Keratinocyte (primary cell): ENCODE measurements around the gene LY6G6F. TPM values are rescaled to one million over a fixed set of nuclear protein-coding genes. Genes with fewer than 3 reads are reported as not detected.

Experiments
- DNase-seq: peaks from one replicate; pipeline ENCODE4 v3.0.0-alpha.2; 2011; ENCODE audit warnings: low read depth, missing footprints, low spot score
- FAIRE-seq: peaks from 2 replicates; lab custom pipeline; 2011; peaks lifted over from hg19 to GRCh38; lab: Jason Lieb, UNC
- H2AFZ ChIP-seq: 2 replicates; pipeline ENCODE4 v1.6.0; 2012; ENCODE audit warnings: low read length, control low read depth, inconsistent platforms; ENCODE audit not compliant: control insufficient read depth
- H3K27ac ChIP-seq: 2 replicates; pipeline ENCODE4 v1.5.1; 2011; ENCODE audit warnings: low read length; ENCODE audit not compliant: control insufficient read depth, insufficient read depth
- H3K27me3 ChIP-seq: 3 replicates; pipeline ENCODE4 v1.6.0; 2011; ENCODE audit warnings: low read length; ENCODE audit not compliant: control insufficient read depth, insufficient read depth; ENCODE audit errors: extremely low read depth
- H3K36me3 ChIP-seq, 2 experiments: 2 replicates in 1 of 2; 3 replicates in 1 of 2; pipeline ENCODE4 v1.5.1; 2011; ENCODE audit warnings: low read length in 2 of 2, mild to moderate bottlenecking in 1 of 2; ENCODE audit not compliant: control insufficient read depth in 2 of 2, insufficient read depth in 2 of 2; ENCODE audit errors: extremely low read depth in 1 of 2
- H3K4me1 ChIP-seq: 3 replicates; pipeline ENCODE4 v1.5.1; 2011; ENCODE audit warnings: low read length; ENCODE audit not compliant: control insufficient read depth, insufficient read depth; ENCODE audit errors: extremely low read depth
- H3K4me2 ChIP-seq: 3 replicates; pipeline ENCODE4 v1.6.0; 2011; ENCODE audit warnings: low read depth, low read length; ENCODE audit not compliant: control insufficient read depth, insufficient read depth; ENCODE audit errors: extremely low read depth
- H3K4me3 ChIP-seq, 3 experiments: fragments of 200-600 bp in 1 of 3; sonication (generic) in 1 of 3; 2 replicates in 2 of 3; 3 replicates in 1 of 3; pipeline ENCODE4 v1.5.1; 2011 to 2016; ENCODE audit warnings: low read length in 3 of 3, mild to moderate bottlenecking in 3 of 3, control low read depth in 2 of 3, inconsistent platforms in 1 of 3, low read depth in 1 of 3, mixed read lengths in 1 of 3, mixed run types in 1 of 3, moderate library complexity in 1 of 3; ENCODE audit not compliant: control insufficient read depth in 2 of 3, insufficient read depth in 2 of 3; ENCODE audit errors: extremely low read depth in 1 of 3
- H3K79me2 ChIP-seq: 2 replicates; pipeline ENCODE4 v1.6.0; 2012; ENCODE audit warnings: low read length; ENCODE audit not compliant: control insufficient read depth, insufficient read depth
- H3K9ac ChIP-seq: 3 replicates; pipeline ENCODE4 v1.6.0; 2011; ENCODE audit warnings: low read length; ENCODE audit not compliant: control insufficient read depth, insufficient read depth; ENCODE audit errors: extremely low read depth
- H3K9me1 ChIP-seq: 3 replicates; pipeline ENCODE4 v1.6.0; 2011; ENCODE audit warnings: low read length; ENCODE audit not compliant: control insufficient read depth, insufficient read depth; ENCODE audit errors: extremely low read depth
- H3K9me3 ChIP-seq: 2 replicates; pipeline ENCODE4 v1.5.1; 2012; ENCODE audit warnings: low read depth, low read length; ENCODE audit not compliant: control insufficient read depth
- H4K20me1 ChIP-seq: 3 replicates; pipeline ENCODE4 v1.6.0; 2011; ENCODE audit warnings: low read length; ENCODE audit not compliant: control insufficient read depth, insufficient read depth; ENCODE audit errors: extremely low read depth
- EZH2 ChIP-seq: IDR thresholded peaks from one replicate; pipeline ENCODE4 v1.6.1; 2012; ENCODE audit warnings: inconsistent platforms, mild to moderate bottlenecking, low read length, moderate library complexity
- dilution Hi-C: fragments of 300-500 bp; cut with MboI; formaldehyde crosslinking; loops from one replicate; pipeline ENCODE4 v1.7.0; 2020; ENCODE audit warnings: low sequenced_read_pairs; ENCODE audit not compliant: extremely low pct_ligation_motif_present
- polyA plus RNA-seq, 5 experiments: library from polyadenylated mRNA; depleted of rRNA in 3 of 5; stranded (reverse) in 3 of 5; stranded (forward) in 1 of 5; unstranded in 1 of 5; fragments of >200 nt; gene quantifications; 1 replicate in 1 of 5; 2 replicates in 3 of 5; 3 replicates in 1 of 5; pipeline versions ENCODE4 v1.2.1 to v1.2.3, GENCODE V29; 2011 to 2012; ENCODE audit warnings: missing spikeins in 2 of 5, low read depth in 1 of 5, low replicate concordance in 1 of 5
- TF ChIP-seq, protein P1 (sequence below), 3 experiments: IDR thresholded peaks in 1 of 3; conservative IDR thresholded peaks in 1 of 3; optimal IDR thresholded peaks in 1 of 3; 2 replicates in 2 of 3; 3 replicates in 1 of 3; pipeline versions ENCODE3 to v1.5.1; 2011; ENCODE audit warnings: low read length in 3 of 3, mild to moderate bottlenecking in 3 of 3, moderate library complexity in 2 of 3, control low read depth in 1 of 3, inconsistent platforms in 1 of 3; ENCODE audit not compliant: insufficient read depth in 2 of 3; ENCODE audit errors: extremely low read depth in 1 of 3

Gene LY6G6F
- polyA plus RNA-seq, 1 donor (not counting 4 experiments of a cell fraction or from before 2014, with no cell fraction given), result not detected

DNA sequence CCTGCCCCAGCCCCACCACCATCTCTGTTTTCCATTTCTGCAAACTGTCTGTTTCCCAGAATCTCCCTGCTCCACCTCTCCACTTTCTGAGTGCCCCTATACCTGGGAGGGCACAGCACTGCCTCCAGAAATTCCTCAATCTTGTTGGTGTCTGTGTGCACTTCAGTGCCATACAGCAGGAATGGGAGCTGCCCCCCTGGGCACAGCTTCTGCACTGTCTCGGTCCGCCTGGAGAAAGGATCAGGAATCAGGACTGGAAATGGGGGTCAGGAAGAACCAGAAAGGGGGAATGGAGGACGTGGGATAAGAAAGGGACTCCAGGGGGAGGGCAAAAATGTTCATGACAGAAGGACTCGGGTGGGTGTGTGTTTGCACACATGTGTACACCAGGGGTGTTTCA, 27.1 kb downstream of the LY6G6F start:
- FAIRE-seq, result no peak

DNA sequence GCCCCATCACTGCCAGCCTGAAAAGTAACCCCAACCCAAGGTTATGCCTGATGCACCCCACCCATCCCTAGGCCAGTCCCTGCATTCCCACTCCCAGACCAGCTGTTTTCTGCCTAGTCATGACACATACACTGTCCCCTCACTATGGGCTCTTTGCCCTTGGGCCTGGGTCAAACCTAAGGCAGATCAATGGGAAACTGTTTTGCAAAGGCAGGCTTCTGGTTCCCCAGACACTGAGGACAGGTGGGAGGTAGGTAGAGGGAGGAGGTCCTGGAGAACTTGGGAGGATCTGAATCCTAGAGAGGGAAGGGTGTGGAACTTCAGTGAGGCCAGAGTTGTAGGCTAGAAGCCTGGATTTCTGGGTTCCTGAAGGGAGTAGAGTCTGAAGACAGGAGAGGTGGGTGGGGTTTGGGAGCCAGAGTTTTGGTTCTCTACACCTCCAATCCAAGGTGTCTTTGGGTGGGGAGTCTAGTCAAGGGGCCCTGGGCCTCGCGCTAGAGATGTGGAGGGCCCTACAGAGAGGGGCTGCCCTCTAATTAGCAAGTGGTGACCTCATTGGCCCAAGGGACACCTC, 27.7 kb downstream of the LY6G6F start:
- H3K27ac ChIP-seq, result peak overlapping the region; percentile 96
- no peak overlapping the region for H2AFZ ChIP-seq
- H3K4me2 ChIP-seq, result peak overlapping the region; percentile 84
- H3K9me3 ChIP-seq, result no peaks in the 10 kb centered on the region
- DNase-seq, result no peak
- peaks cover 47% of the 10 kb centered on the region for H3K4me1 ChIP-seq
- H3K27me3 ChIP-seq, result no peaks in the 10 kb centered on the region
- no peak for TF ChIP-seq EZH2
- TF ChIP-seq, protein P1, sequence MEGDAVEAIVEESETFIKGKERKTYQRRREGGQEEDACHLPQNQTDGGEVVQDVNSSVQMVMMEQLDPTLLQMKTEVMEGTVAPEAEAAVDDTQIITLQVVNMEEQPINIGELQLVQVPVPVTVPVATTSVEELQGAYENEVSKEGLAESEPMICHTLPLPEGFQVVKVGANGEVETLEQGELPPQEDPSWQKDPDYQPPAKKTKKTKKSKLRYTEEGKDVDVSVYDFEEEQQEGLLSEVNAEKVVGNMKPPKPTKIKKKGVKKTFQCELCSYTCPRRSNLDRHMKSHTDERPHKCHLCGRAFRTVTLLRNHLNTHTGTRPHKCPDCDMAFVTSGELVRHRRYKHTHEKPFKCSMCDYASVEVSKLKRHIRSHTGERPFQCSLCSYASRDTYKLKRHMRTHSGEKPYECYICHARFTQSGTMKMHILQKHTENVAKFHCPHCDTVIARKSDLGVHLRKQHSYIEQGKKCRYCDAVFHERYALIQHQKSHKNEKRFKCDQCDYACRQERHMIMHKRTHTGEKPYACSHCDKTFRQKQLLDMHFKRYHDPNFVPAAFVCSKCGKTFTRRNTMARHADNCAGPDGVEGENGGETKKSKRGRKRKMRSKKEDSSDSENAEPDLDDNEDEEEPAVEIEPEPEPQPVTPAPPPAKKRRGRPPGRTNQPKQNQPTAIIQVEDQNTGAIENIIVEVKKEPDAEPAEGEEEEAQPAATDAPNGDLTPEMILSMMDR (optimal IDR thresholded peaks at IDR 0.05 in 1 of 3, IDR thresholded peaks at IDR 0.05 in 1 of 3, conservative IDR thresholded peaks at IDR 0.05 in 1 of 3; ENCODE audit: extremely low read depth in 1 of 3, insufficient read depth in 2 of 3, low read length in 3 of 3), result no peak
- peaks cover 39% of the 10 kb centered on the region for H3K79me2 ChIP-seq
- peaks cover 4% of the 10 kb centered on the region for H3K9me1 ChIP-seq
- peak overlapping the region; percentile 90 for H3K9ac ChIP-seq
- peaks cover 24 to 40% of the 10 kb centered on the region in 2 experiments for H3K36me3 ChIP-seq
- H4K20me1 ChIP-seq, result peaks cover 19% of the 10 kb centered on the region
- dilution Hi-C loops, result no loop called here
- peak overlapping the region; percentile 62 to 88 (median 66) for H3K4me3 ChIP-seq
- peak; percentile 67 for FAIRE-seq

More for the DNA sequence above, 27.1 kb downstream of the LY6G6F start:
- Histone ChIP-seq H3K9ac (peak overlapping the region; percentile 90), H3K27me3 (no peaks in the 10 kb centered on the region), H2AFZ (no peak overlapping the region), H3K9me3 (no peaks in the 10 kb centered on the region), H3K36me3 (peaks cover 24 to 40% of the 10 kb centered on the region in 2 experiments), H3K4me2 (peak overlapping the region; percentile 84), H3K79me2 (peaks cover 39% of the 10 kb centered on the region), H3K9me1 (peaks cover 4% of the 10 kb centered on the region), H3K4me1 (peaks cover 45% of the 10 kb centered on the region), H3K4me3 (peak overlapping the region in 2 of 3 experiments; percentile 62 to 88), H3K27ac (peak overlapping the region; percentile 96), H4K20me1 (peaks cover 19% of the 10 kb centered on the region)
- dilution Hi-C loops, result no loop called here
- no peak for TF ChIP-seq EZH2
- TF ChIP-seq, protein P1 (optimal IDR thresholded peaks at IDR 0.05 in 1 of 3, IDR thresholded peaks at IDR 0.05 in 1 of 3, conservative IDR thresholded peaks at IDR 0.05 in 1 of 3; ENCODE audit: extremely low read depth in 1 of 3, insufficient read depth in 2 of 3, low read length in 3 of 3), result no peak
- DNase-seq, result no peak
